Ovary (tissue), 9 donors: ENCODE data around the gene PLTP. TPM values are rescaled to one million over a fixed set of nuclear protein-coding genes. Genes with fewer than 3 reads are reported as not detected.
"Not testable (repeated sequence)": the region's sequence is repeated elsewhere in the genome, so short reads cannot be mapped to it uniquely, and the experiment has no call there.

Source experiments
- DNase-seq, 5 donors: peaks; one replicate each; pipeline ENCODE4 v3.0.0-alpha.2; 2019 to 2020
- H3K27ac ChIP-seq, 2 donors: fragments of 200-600 bp; one replicate each; pipeline versions ENCODE4 v1.5.1 to v1.8.0; 2019 to 2022
- H3K27me3 ChIP-seq: fragments of 200-600 bp; one replicate; pipeline ENCODE4 v1.8.0; 2022
- H3K36me3 ChIP-seq: fragments of 200-600 bp; sonication (generic); one replicate; pipeline ENCODE4 v1.5.1; 2019
- H3K4me1 ChIP-seq: one replicate; pipeline ENCODE4 v1.8.1; 2013; ENCODE audit warnings: mild to moderate bottlenecking, moderate library complexity; ENCODE audit not compliant: insufficient read depth
- H3K4me3 ChIP-seq: fragments of 200-600 bp; sonication (generic); one replicate; pipeline ENCODE4 v1.5.1; 2017
- H3K9me3 ChIP-seq, 2 donors: fragments of 200-600 bp in 1 of 2; sonication (generic) in 1 of 2; one replicate each; pipeline versions ENCODE4 v1.5.1 to v1.8.1; 2013 to 2019; ENCODE audit warnings: mild to moderate bottlenecking in 1 of 2, moderate library complexity in 1 of 2
- CTCF ChIP-seq, 3 donors: fragments of 450-650 bp in 2 of 3; fragments of 200-600 bp in 1 of 3; IDR thresholded peaks; one replicate each; pipeline versions ENCODE4 v1.5.1 to v1.8.0; 2016 to 2022; ENCODE audit warnings: antibody characterized with exemption in 3 of 3, mild to moderate bottlenecking in 1 of 3
- EP300 ChIP-seq: sonication (generic); formaldehyde crosslinking; IDR thresholded peaks from one replicate; pipeline ENCODE4 v1.6.1; 2017; ENCODE audit warnings: antibody characterized with exemption
- POLR2A ChIP-seq: fragments of 450-650 bp; IDR thresholded peaks from one replicate; pipeline ENCODE4 v1.6.1; 2017; ENCODE audit warnings: antibody characterized with exemption, mild to moderate bottlenecking, moderate library complexity
- WGBS, 3 donors: extraction: QIAGEN DNeasy Blood & Tissue Kit in 1 of 3; methylation state at CpG; one replicate each; pipeline versions ENCODE4 v1.1.5 to v1.1.7; 2013 to 2017; 5-methylcytosine and 5-hydroxymethylcytosine counted together
- intact Hi-C, 4 donors: fragments of 100-400 bp; cut with DNase I; formaldehyde crosslinking; loops; one replicate each; pipeline versions ENCODE4 v1.11.0 to v1.15.1; 2022 to 2023
- polyA plus RNA-seq, 2 donors: library from polyadenylated mRNA; stranded (reverse); fragments of 200-250 nt in 1 of 2; fragments of 350-450 nt in 1 of 2; fragmentation: Illumina TruSeq in 1 of 2; extraction: RNeasy Lipid Tissue Mini Kit (QIAGEN cat#74804) in 1 of 2; gene quantifications; one replicate each; pipeline ENCODE4 v1.2.3, GENCODE V29; 2013 to 2014
- total RNA-seq, 7 donors: library from RNA; depleted of rRNA in 2 of 7; stranded (reverse); fragments of >200 nt in 2 of 7; fragmentation: NEBNext Ultra II Directional in 3 of 7; extraction: Animal tissue kit (Norgen Biotek cat#: 25700) in 3 of 7; gene quantifications; one replicate each; pipeline versions ENCODE4 v1.1.0 to v1.2.4, GENCODE V29; 2016 to 2023
- donor health status: DM: no; HTN: no; CAD: no; lungs with moderate emphysema.
- donor health status: DM: no; HTN: no; CAD: no.
- donor health status: Bipolar disorder and iron deficiency.
- donor health status: DM: yes; HTN: yes; CAD: no.
- donor health status: DM: no; HTN: no; CAD: no.
- donor health status: DM: yes; HTN: yes; CAD: no.

Gene PLTP
- total and polyA plus RNA-seq, 9 donors: 83.5 to 266 (median 138) TPM

GRCh38 chr20:45958593-45958992, 46.6 kb upstream of the PLTP start:
- Histone ChIP-seq H3K9me3 (no peaks in the 10 kb centered on the region), H3K27me3 (no peaks in the 10 kb centered on the region), H3K27ac (no peak overlapping the region), H3K4me1 (no peaks in the 10 kb centered on the region), H3K36me3 (no peaks in the 10 kb centered on the region), H3K4me3 (no peak overlapping the region)
- TF ChIP-seq POLR2A (no peak), CTCF (IDR thresholded peaks at IDR 0.05) (no peak), EP300 (no peak)
- 94 to 99% (median 97%) methylated on average over 4 of the region's 4 CpGs for WGBS, 3 donors
- intact Hi-C loops: loop anchor here in 1 of 4 donors (5.0 kb wide), 1 partner anchor 66 kb away; the partner anchor contains the start of genes CTSA and NEURL2
- DNase-seq: peak in 2 of 5 donors; percentile 2 to 4

GRCh38 chr20:45957021-45957941, 45.3 kb upstream of the PLTP start:
- no peaks in the 10 kb centered on the region for H3K36me3 ChIP-seq
- H3K27ac ChIP-seq: no peak overlapping the region
- peak in 4 of 5 donors; percentile 12 to 28 (median 17) for DNase-seq
- no peaks in the 10 kb centered on the region for H3K9me3 ChIP-seq
- H3K4me3 ChIP-seq: no peak overlapping the region
- 69 to 73% (median 71%) methylated on average over 19 of the region's 19 CpGs for WGBS, 3 donors
- TF ChIP-seq POLR2A (no peak), EP300 (no peak), CTCF (IDR thresholded peaks at IDR 0.05) (no peak)
- intact Hi-C loops: loop anchor here in 1 of 4 donors (5.0 kb wide), 1 partner anchor 65 kb away; the partner anchor contains the start of genes CTSA and NEURL2
- H3K27me3 ChIP-seq: no peaks in the 10 kb centered on the region
- no peaks in the 10 kb centered on the region for H3K4me1 ChIP-seq

DNA sequence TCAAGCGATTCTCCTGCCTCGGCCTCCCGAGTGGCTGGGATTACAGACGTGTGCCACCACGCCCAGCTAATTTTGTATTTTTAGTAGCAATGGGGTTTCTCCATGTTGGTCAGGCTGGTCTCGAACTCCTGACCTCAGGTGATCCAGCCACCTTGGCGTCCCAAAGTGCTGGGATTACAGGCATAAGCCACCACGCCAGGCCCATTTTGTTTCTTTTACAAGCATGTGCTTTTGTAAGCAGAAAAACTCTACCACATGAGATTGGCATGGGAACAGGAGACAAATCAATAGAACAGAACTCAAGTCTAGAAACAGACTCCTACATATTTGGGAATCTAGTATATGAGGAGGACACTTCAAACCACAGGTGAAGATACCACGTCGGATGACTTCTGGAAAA, 44.4 kb upstream of the PLTP start:
- H3K4me3 ChIP-seq, H3K36me3 ChIP-seq, H3K9me3 ChIP-seq, H3K27ac ChIP-seq, H3K27me3 ChIP-seq, H3K4me1 ChIP-seq: not testable (repeated sequence)
- intact Hi-C loops: loop anchor here in 1 of 4 donors (5.0 kb wide), 1 partner anchor 64 kb away; the partner anchor contains the start of genes CTSA and NEURL2
- 85 to 86% (median 86%) methylated on average over 10 of the region's 10 CpGs for WGBS, 3 donors
- DNase-seq: peak in 4 of 5 donors; percentile 5 to 13 (median 12)

DNA sequence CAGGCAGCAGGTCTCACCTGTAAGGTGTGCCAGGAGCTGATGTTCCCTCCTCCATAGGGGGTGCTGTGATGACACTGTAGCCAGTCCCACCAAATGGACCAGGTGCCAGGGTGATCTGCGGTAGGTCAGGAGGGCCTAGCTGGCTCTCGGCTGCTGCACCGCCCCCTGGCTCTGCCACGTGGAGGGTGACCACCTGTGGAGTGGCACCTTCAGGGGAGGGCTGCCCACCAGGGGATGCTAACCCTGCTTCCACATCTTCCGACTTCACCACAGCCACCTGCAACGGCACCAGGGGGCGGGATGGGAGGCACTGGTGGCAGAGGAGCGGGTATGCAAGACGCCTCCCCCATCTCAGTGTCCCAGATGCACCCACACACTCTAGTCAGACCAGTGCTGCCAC, 41.7 kb upstream of the PLTP start:
- 83 to 87% (median 83%) methylated on average over 5 to 9 of the region's 9 CpGs for WGBS, 3 donors
- Histone ChIP-seq H3K4me3 (no peak overlapping the region), H3K4me1 (no peaks in the 10 kb centered on the region), H3K9me3 (no peaks in the 10 kb centered on the region), H3K27ac (no peak overlapping the region), H3K27me3 (no peaks in the 10 kb centered on the region), H3K36me3 (no peaks in the 10 kb centered on the region)
- intact Hi-C loops: loop anchor here in 2 of 4 donors (5.0 kb wide), 2 partner anchors 131 to 546 kb away; partner anchors contain the start of gene DBNDD2 (in 1 of the 2)
- peak in 2 of 5 donors; percentile 21 to 37 for DNase-seq
- TF ChIP-seq POLR2A (no peak), CTCF (IDR thresholded peaks at IDR 0.05) (no peak), EP300 (no peak)
